ENCODE results near the gene STX5.
"Not testable (repeated sequence)": the region's sequence is repeated elsewhere in the genome, so short reads cannot be mapped to it uniquely, and the experiment has no call there.

Gene STX5

DNA sequence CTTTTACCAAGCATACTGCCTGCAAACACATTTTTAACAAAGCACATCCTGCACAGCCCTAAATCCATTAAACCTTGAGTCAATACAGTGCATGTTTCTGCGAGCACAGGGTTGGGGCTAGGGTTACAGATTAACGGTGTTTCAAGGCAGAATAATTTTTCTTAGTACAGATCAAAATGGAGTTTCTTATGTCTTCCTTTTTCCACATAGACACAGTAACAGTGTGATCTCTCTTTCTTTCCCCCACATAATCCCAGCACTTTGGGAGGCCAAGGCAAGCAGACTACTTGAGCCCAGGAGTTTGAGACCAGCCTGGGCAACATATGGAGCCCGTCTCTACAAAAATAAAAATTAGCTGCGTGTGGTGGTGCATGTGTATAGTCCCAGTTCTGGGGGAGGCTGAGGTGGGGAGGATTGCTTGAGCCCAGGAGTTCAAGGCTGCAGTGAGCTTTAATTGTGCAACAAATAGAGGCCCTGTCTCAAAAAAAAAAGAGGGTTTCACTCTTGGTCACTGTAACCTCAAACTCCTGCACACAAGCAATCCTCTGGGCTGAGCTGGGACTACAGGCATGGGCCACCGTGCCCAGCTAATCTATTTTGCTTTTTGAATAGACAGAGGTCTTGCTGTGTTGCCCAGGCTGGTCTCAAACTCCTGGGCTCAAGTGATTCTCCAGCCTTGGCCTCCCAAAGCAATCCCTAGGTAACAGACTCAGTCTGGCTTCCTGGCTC lies 29.1 kb upstream of the STX5 start:
- Histone ChIP-seq H3K79me2 (ENCODE audit: low read length) (peaks cover 61% of the 10 kb centered on the region), H3K9me2 (replicated peaks; ENCODE audit: insufficient read depth, low read length) (no peaks in the 10 kb centered on the region), H2AFZ (ENCODE audit: low read length) (no peak overlapping the region), H4K20me1 (ENCODE audit: insufficient read depth, low read length) (no peaks in the 10 kb centered on the region), H3F3A (ENCODE audit: insufficient read depth, low read length) (peaks cover 4% of the 10 kb centered on the region), H3K27me3 (replicated peaks; ENCODE audit: insufficient read depth, low read length) (no peaks in the 10 kb centered on the region), H3K27ac (ENCODE audit: low read length) (no peak overlapping the region), H3K4me3 (ENCODE audit: low read length) (no peak overlapping the region), H3K4me2 (ENCODE audit: low read depth, low read length) (no peak overlapping the region), H3K36me3 (replicated peaks; ENCODE audit: insufficient read depth, low read length) (no peaks in the 10 kb centered on the region), H3K9me3 (replicated peaks; ENCODE audit: insufficient read depth, low read length) (no peaks in the 10 kb centered on the region), H3K4me1 (ENCODE audit: low read length) (peaks cover 8% of the 10 kb centered on the region), H3K9ac (ENCODE audit: low read length) (no peak overlapping the region)
- DNase-seq = no peak
- TF ChIP-seq, protein P1, sequence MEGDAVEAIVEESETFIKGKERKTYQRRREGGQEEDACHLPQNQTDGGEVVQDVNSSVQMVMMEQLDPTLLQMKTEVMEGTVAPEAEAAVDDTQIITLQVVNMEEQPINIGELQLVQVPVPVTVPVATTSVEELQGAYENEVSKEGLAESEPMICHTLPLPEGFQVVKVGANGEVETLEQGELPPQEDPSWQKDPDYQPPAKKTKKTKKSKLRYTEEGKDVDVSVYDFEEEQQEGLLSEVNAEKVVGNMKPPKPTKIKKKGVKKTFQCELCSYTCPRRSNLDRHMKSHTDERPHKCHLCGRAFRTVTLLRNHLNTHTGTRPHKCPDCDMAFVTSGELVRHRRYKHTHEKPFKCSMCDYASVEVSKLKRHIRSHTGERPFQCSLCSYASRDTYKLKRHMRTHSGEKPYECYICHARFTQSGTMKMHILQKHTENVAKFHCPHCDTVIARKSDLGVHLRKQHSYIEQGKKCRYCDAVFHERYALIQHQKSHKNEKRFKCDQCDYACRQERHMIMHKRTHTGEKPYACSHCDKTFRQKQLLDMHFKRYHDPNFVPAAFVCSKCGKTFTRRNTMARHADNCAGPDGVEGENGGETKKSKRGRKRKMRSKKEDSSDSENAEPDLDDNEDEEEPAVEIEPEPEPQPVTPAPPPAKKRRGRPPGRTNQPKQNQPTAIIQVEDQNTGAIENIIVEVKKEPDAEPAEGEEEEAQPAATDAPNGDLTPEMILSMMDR (IDR thresholded peaks at IDR 0.05; ENCODE audit: low read length) = no peak
- TF ChIP-seq EZH2 (optimal IDR thresholded peaks at IDR 0.05; ENCODE audit: low read depth, low read length) (no peak), EZH2phosphoT487 (IDR thresholded peaks at IDR 0.05; ENCODE audit: low read length) (no peak)

DNA sequence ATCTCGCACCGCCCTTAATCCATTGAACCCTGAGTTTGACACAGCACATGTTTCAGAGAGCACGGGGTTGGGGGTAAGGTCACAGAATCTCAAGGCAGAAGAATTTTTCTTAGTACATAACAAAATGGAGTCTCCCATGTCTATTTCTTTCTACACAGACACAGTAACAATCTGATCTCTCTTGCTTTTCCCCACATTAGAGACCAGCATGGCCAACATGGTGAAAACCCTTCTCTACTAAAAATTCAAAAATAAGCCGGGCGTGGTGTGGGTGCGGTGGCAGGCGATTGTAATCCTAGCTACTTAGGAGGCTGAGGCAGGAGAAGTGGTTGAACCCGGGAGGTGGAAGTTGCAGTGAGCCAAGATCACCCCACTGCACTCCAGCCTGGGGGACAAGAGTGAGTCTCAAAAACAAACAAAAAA lies 27.4 kb upstream of the STX5 start:
- H3K4me1 ChIP-seq (ENCODE audit: low read length); H3K4me2 ChIP-seq (ENCODE audit: low read depth, low read length); H3K27me3 ChIP-seq (replicated peaks; ENCODE audit: insufficient read depth, low read length); DNase-seq; H2AFZ ChIP-seq (ENCODE audit: low read length); H3K36me3 ChIP-seq (replicated peaks; ENCODE audit: insufficient read depth, low read length); H3K27ac ChIP-seq (ENCODE audit: low read length); H3K9ac ChIP-seq (ENCODE audit: low read length); H3K9me3 ChIP-seq (replicated peaks; ENCODE audit: insufficient read depth, low read length); H4K20me1 ChIP-seq (ENCODE audit: insufficient read depth, low read length); H3K4me3 ChIP-seq (ENCODE audit: low read length); H3K9me2 ChIP-seq (replicated peaks; ENCODE audit: insufficient read depth, low read length): not testable (repeated sequence)
- Histone ChIP-seq H3K79me2 (ENCODE audit: low read length) (peaks cover 62% of the 10 kb centered on the region), H3F3A (ENCODE audit: insufficient read depth, low read length) (peaks cover 18% of the 10 kb centered on the region)

DNA sequence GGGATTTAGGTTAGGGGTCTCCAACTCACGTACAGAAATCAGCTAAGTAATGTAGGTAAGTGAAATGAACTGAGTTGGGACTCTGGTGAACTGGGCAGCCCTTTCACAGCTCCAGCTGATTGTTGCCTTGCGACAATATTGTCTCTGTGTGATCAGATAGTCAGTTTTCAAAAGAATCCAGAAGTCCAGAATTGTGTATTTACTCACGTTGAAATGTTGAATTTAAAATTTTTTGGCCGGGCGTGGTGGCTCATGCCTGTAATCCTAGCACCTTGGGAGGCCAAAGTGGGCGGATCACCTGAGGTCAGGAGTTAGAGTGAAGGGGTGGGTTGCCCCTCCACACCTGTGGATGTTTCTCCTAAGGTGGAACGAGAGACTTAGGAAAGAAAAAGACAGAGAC lies 26.4 kb upstream of the STX5 start:
- Histone ChIP-seq H3K27me3 (replicated peaks; ENCODE audit: insufficient read depth, low read length) (no peaks in the 10 kb centered on the region), H3K4me3 (ENCODE audit: low read length) (no peak overlapping the region), H3K4me1 (ENCODE audit: low read length) (peaks cover 17% of the 10 kb centered on the region), H3K36me3 (replicated peaks; ENCODE audit: insufficient read depth, low read length) (peaks cover 21% of the 10 kb centered on the region), H3K9me2 (replicated peaks; ENCODE audit: insufficient read depth, low read length) (no peaks in the 10 kb centered on the region), H3K4me2 (ENCODE audit: low read depth, low read length) (no peak overlapping the region; the same call in 1 of the 2 replicates), H2AFZ (ENCODE audit: low read length) (no peak overlapping the region), H3K79me2 (ENCODE audit: low read length) (peaks cover 62% of the 10 kb centered on the region), H3K9ac (ENCODE audit: low read length) (no peak overlapping the region), H3K9me3 (replicated peaks; ENCODE audit: insufficient read depth, low read length) (no peaks in the 10 kb centered on the region), H3F3A (ENCODE audit: insufficient read depth, low read length) (peaks cover 29% of the 10 kb centered on the region), H4K20me1 (ENCODE audit: insufficient read depth, low read length) (peaks cover 18% of the 10 kb centered on the region), H3K27ac (ENCODE audit: low read length) (no peak overlapping the region)
- no peak for DNase-seq
- TF ChIP-seq, protein P1 (IDR thresholded peaks at IDR 0.05; ENCODE audit: low read length) = no peak
- TF ChIP-seq EZH2phosphoT487 (IDR thresholded peaks at IDR 0.05; ENCODE audit: low read length) (no peak), EZH2 (optimal IDR thresholded peaks at IDR 0.05; ENCODE audit: low read depth, low read length) (no peak)

DNA sequence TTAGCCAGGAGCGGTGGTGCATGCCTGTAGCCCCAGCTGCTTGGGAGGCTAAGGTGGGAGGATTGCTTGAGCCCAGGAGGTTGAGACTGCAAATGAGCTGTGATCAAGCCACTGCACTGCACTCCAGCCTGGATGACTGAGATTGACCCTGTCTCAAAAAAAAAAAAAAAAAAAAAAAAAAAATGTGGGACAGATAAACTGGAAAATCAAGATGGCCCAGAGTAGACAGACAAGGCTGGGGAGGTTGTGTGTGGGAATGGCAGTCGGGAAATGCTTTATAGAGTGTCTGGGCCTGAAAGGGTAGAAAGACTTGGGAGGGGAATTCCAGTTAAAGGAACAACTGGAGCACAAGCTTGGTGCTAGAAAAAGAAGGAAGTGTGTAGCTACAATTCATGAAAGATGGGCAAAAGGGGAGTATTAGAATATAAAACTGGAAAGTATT lies 25.7 kb upstream of the STX5 start:
- TF ChIP-seq EZH2phosphoT487 (IDR thresholded peaks at IDR 0.05; ENCODE audit: low read length) (no peak), EZH2 (optimal IDR thresholded peaks at IDR 0.05; ENCODE audit: low read depth, low read length) (no peak)
- TF ChIP-seq, protein P1 (IDR thresholded peaks at IDR 0.05; ENCODE audit: low read length) = no peak
- Histone ChIP-seq H3K9me3 (replicated peaks; ENCODE audit: insufficient read depth, low read length) (no peaks in the 10 kb centered on the region), H2AFZ (ENCODE audit: low read length) (no peak overlapping the region), H3F3A (ENCODE audit: insufficient read depth, low read length) (peaks cover 35% of the 10 kb centered on the region), H3K9me2 (replicated peaks; ENCODE audit: insufficient read depth, low read length) (no peaks in the 10 kb centered on the region), H3K36me3 (replicated peaks; ENCODE audit: insufficient read depth, low read length) (peaks cover 27% of the 10 kb centered on the region), H3K79me2 (ENCODE audit: low read length) (peaks cover 61% of the 10 kb centered on the region), H3K27me3 (replicated peaks; ENCODE audit: insufficient read depth, low read length) (no peaks in the 10 kb centered on the region), H3K4me2 (ENCODE audit: low read depth, low read length) (peak overlapping the region; percentile 70; the same call in 1 of the 2 replicates), H3K4me3 (ENCODE audit: low read length) (peak overlapping the region; percentile 100; the same call in 1 of the 2 replicates), H3K9ac (ENCODE audit: low read length) (no peak overlapping the region; the same call in 1 of the 2 replicates), H4K20me1 (ENCODE audit: insufficient read depth, low read length) (peaks cover 24% of the 10 kb centered on the region), H3K4me1 (ENCODE audit: low read length) (peaks cover 23% of the 10 kb centered on the region), H3K27ac (ENCODE audit: low read length) (no peak overlapping the region)
- no peak for DNase-seq

Data from MM.1S (cell line).